ENCODE measurements around the gene SRRM3. TPM values are rescaled to one million over a fixed set of nuclear protein-coding genes. Genes with fewer than 3 reads are reported as not detected.
A peak's percentile ranks its signal among the peaks of the same experiment; 100 is the strongest.

The SRRM3 gene
- total and polyA plus RNA-seq, 2 experiments from 2014 or later: 8.6 to 13.8 TPM

DNA sequence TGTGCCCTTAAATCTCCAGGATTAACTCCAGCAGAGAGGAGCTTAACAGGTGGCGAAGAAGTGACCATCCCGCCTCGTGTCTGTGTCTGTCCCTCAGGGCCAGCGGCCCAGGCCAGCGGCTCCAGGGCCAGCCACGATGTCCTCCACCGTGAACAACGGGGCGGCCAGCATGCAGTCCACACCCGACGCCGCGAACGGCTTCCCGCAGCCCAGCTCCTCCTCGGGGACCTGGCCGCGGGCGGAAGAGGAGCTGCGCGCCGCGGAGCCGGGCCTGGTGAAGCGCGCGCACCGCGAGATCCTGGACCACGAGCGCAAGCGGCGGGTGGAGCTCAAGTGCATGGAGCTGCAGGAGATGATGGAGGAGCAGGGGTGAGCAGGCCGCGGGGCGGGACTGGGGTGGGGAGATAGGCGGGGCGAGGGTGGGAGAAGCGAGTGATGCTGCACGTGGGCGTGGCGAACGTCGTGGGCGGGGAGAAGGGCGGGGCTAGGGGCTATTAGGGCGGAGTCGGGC lies 33.3 kb downstream of the SRRM3 start:
- Mint-ChIP-seq H3K9me3 (no peaks in the 10 kb centered on the region), H3K27ac (no peak overlapping the region; the same call in 1 of the 2 replicates), H3K4me3 (peak overlapping the region; percentile 69), H3K27me3 (ENCODE audit: insufficient read depth, low read depth, poor library complexity) (peaks cover 35% of the 10 kb centered on the region), H3K4me1 (peaks cover 63% of the 10 kb centered on the region), H3K36me3 (ENCODE audit: low read depth) (no peaks in the 10 kb centered on the region)
- peaks cover 31% of the 10 kb centered on the region for H3F3A ChIP-seq (replicated peaks; ENCODE audit: low read depth)
- no peaks in the 10 kb centered on the region for H3K36me3 ChIP-seq (ENCODE audit: insufficient read depth)
- H3K4me1 ChIP-seq (ENCODE audit: insufficient read depth): peaks cover 55% of the 10 kb centered on the region
- H3K27me3 ChIP-seq (ENCODE audit: insufficient read depth): no peaks in the 10 kb centered on the region
- no peaks in the 10 kb centered on the region for H3K9me2 ChIP-seq (ENCODE audit: insufficient read depth)
- no peaks in the 10 kb centered on the region; the same call in 1 of the 2 replicates for H3K79me2 ChIP-seq (replicated peaks; ENCODE audit: insufficient read depth)
- H3K27ac ChIP-seq (ENCODE audit: low read depth): peak overlapping the region; percentile 84
- peak overlapping the region; percentile 71 for H3K4me3 ChIP-seq
- ATAC-seq (peak; percentile 80), DNase-seq (ENCODE audit: low spot score) (peak; percentile 91)
- TF ChIP-seq CREB1 (CRISPR knock-in tag; IDR thresholded peaks at IDR 0.05; ENCODE audit: low read depth): peak; percentile 29; the same call in 1 of the 2 replicates
- TF ChIP-seq NANOG (IDR thresholded peaks at IDR 0.05; ENCODE audit: borderline replicate concordance): no peak
- peak; percentile 99 for TF ChIP-seq POLR2AphosphoS5 (IDR thresholded peaks at IDR 0.05; ENCODE audit: low read depth)
- peak overlapping the region; percentile 90 for H3K4me2 ChIP-seq
- H2AFZ ChIP-seq: no peak overlapping the region
- H4K20me1 ChIP-seq (replicated peaks; ENCODE audit: insufficient read depth): no peaks in the 10 kb centered on the region

DNA sequence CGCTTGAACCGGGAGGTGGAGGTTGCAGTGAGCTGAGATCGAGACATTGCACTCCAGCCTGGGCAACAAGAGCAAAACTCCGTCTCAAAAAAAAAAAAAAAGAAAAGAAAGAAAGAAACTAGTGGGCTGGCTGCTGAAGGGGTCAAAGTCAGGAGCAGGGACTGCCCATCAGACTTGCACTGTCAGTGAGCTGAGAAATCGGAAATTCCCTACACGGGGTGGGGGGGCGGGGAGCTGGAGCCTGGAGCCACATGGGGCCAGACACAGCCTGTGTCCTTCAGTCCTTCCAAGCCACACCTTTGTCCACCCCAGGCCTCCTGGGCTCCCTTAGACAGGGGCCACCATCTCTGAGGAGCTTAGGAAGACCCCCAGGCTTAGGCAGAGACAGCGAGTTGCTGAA lies 34.5 kb downstream of the SRRM3 start:
- no peak overlapping the region for H3K4me2 ChIP-seq
- no peak for ATAC-seq
- DNase-seq (ENCODE audit: low spot score): no peak
- Mint-ChIP-seq H3K27ac (no peak overlapping the region), H3K4me3 (no peak overlapping the region), H3K27me3 (ENCODE audit: insufficient read depth, low read depth, poor library complexity) (peaks cover 33% of the 10 kb centered on the region), H3K4me1 (peaks cover 59% of the 10 kb centered on the region), H3K9me3 (no peaks in the 10 kb centered on the region), H3K36me3 (ENCODE audit: low read depth) (no peaks in the 10 kb centered on the region)
- TF ChIP-seq POLR2AphosphoS5 (IDR thresholded peaks at IDR 0.05; ENCODE audit: low read depth) (no peak), STAT1 (IDR thresholded peaks at IDR 0.05; ENCODE audit: unreplicated experiment) (no peak), CREB1 (CRISPR knock-in tag; IDR thresholded peaks at IDR 0.05; ENCODE audit: low read depth) (no peak), ZNF331 (CRISPR knock-in tag; IDR thresholded peaks at IDR 0.05; ENCODE audit: low read depth) (no peak), ZNF462 (CRISPR knock-in tag; IDR thresholded peaks at IDR 0.05) (no peak), ETS1 (IDR thresholded peaks at IDR 0.05) (no peak)
- no peak overlapping the region for H3K4me3 ChIP-seq
- H3K27me3 ChIP-seq (ENCODE audit: insufficient read depth): no peaks in the 10 kb centered on the region
- H3K9me2 ChIP-seq (ENCODE audit: insufficient read depth): no peaks in the 10 kb centered on the region
- H3K79me2 ChIP-seq (replicated peaks; ENCODE audit: insufficient read depth): no peaks in the 10 kb centered on the region; the same call in 1 of the 2 replicates
- H3K4me1 ChIP-seq (ENCODE audit: insufficient read depth): peaks cover 50% of the 10 kb centered on the region
- no peak overlapping the region for H3K27ac ChIP-seq (ENCODE audit: low read depth)
- no peaks in the 10 kb centered on the region for H3K36me3 ChIP-seq (ENCODE audit: insufficient read depth)
- H2AFZ ChIP-seq: no peak overlapping the region
- no peaks in the 10 kb centered on the region for H4K20me1 ChIP-seq (replicated peaks; ENCODE audit: insufficient read depth)
- H3F3A ChIP-seq (replicated peaks; ENCODE audit: low read depth): peaks cover 21% of the 10 kb centered on the region; the same call in 1 of the 2 replicates

Data from GM23338 (cell line).